Measurements from ENCODE around the gene PPFIA4. TPM values are rescaled to one million over a fixed set of nuclear protein-coding genes. Genes with fewer than 3 reads are reported as not detected.

Gene PPFIA4
- polyA plus RNA-seq, 12 donors, result 23.9 to 70.8 (median 49.7) TPM; not detected in 1

GRCh38 chr1:203099805-203100515, 73.7 kb downstream of the PPFIA4 start:
- DNase-seq, result no peak

GRCh38 chr1:203100516-203100869, 74.2 kb downstream of the PPFIA4 start:
- no peak for DNase-seq

- DNase-seq, result no peak
These were observed 75.7 kb downstream of the PPFIA4 start for GRCh38 chr1:203101813-203102634.

GRCh38 chr1:203103216-203103615, 76.9 kb downstream of the PPFIA4 start:
- DNase-seq, result no peak

GRCh38 chr1:203103829-203104495, 77.7 kb downstream of the PPFIA4 start:
- DNase-seq, result no peak

- no peak for DNase-seq
These were observed 78.6 kb downstream of the PPFIA4 start for GRCh38 chr1:203104789-203105390.

- no peak for DNase-seq
These were observed 86.2 kb downstream of the PPFIA4 start for GRCh38 chr1:203112475-203112874.

GRCh38 chr1:203113308-203113707, 87.0 kb downstream of the PPFIA4 start:
- no peak for DNase-seq

GRCh38 chr1:203114202-203114601, 87.9 kb downstream of the PPFIA4 start:
- no peak for DNase-seq

GRCh38 chr1:203116091-203116820, 90.0 kb downstream of the PPFIA4 start:
- peak; percentile 51 for DNase-seq

- peak; percentile 64 for DNase-seq
These were observed 91.6 kb downstream of the PPFIA4 start for GRCh38 chr1:203117611-203118575.

GRCh38 chr1:203120325-203121153, 94.2 kb downstream of the PPFIA4 start:
- DNase-seq, result no peak

- no peak for DNase-seq
These were observed 95.1 kb downstream of the PPFIA4 start for GRCh38 chr1:203121186-203122015.

- DNase-seq, result no peak
These were observed 95.9 kb downstream of the PPFIA4 start for GRCh38 chr1:203122159-203122558.

GRCh38 chr1:203124011-203124410, 97.7 kb downstream of the PPFIA4 start:
- no peak for DNase-seq

- DNase-seq, result no peak
These were observed 98.4 kb downstream of the PPFIA4 start for GRCh38 chr1:203124546-203125317.

GRCh38 chr1:203126151-203126865, 100.0 kb downstream of the PPFIA4 start:
- no peak for DNase-seq

Data from muscle of arm (tissue), 12 donors.